ENCODE measurements around the gene GYPA. TPM values are rescaled to one million over a fixed set of nuclear protein-coding genes. Genes with fewer than 3 reads are reported as not detected.
"Not testable (repeated sequence)": the region's sequence is repeated elsewhere in the genome, so short reads cannot be mapped to it uniquely, and the experiment has no call there.

The GYPA gene
- total RNA-seq, 1 donor from 2014 or later, result 5.1 TPM

GRCh38 chr4:144136189-144136588 is 4.3 kb downstream of the GYPA start:
- intact Hi-C loops (cut with DNase I); ATAC-seq; DNase-seq (ENCODE audit: low spot score): not testable (repeated sequence)

GRCh38 chr4:144130167-144130566 is 10.4 kb downstream of the GYPA start:
- ATAC-seq; DNase-seq (ENCODE audit: low spot score); intact Hi-C loops (cut with DNase I): not testable (repeated sequence)

GRCh38 chr4:144129336-144129875 is 11.1 kb downstream of the GYPA start:
- intact Hi-C loops (cut with DNase I); ATAC-seq; DNase-seq (ENCODE audit: low spot score): not testable (repeated sequence)

GRCh38 chr4:144128709-144129320 is 11.7 kb downstream of the GYPA start:
- DNase-seq (ENCODE audit: low spot score); intact Hi-C loops (cut with DNase I); ATAC-seq: not testable (repeated sequence)

- DNase-seq (ENCODE audit: low spot score); ATAC-seq; intact Hi-C loops (cut with DNase I): not testable (repeated sequence)
Observed at GRCh38 chr4:144125109-144125508, 15.4 kb downstream of the GYPA start.

- ATAC-seq; intact Hi-C loops (cut with DNase I); DNase-seq (ENCODE audit: low spot score): not testable (repeated sequence)
Observed at GRCh38 chr4:144123982-144124635, 16.4 kb downstream of the GYPA start.

GRCh38 chr4:144123269-144123668 is 17.2 kb downstream of the GYPA start:
- ATAC-seq; intact Hi-C loops (cut with DNase I); DNase-seq (ENCODE audit: low spot score): not testable (repeated sequence)

GRCh38 chr4:144119752-144120151 is 20.8 kb downstream of the GYPA start:
- intact Hi-C loops (cut with DNase I); DNase-seq (ENCODE audit: low spot score); ATAC-seq: not testable (repeated sequence)

- intact Hi-C loops (cut with DNase I), result no loop called here
- no peak for DNase-seq (ENCODE audit: low spot score)
- ATAC-seq, result no peak
Observed at GRCh38 chr4:144115519-144115918, 25.0 kb downstream of the GYPA start.

GRCh38 chr4:144113546-144113945 is 27.0 kb downstream of the GYPA start:
- intact Hi-C loops (cut with DNase I), result no loop called here
- DNase-seq (ENCODE audit: low spot score) (no peak), ATAC-seq (no peak)

GRCh38 chr4:144104509-144105130 is 35.9 kb downstream of the GYPA start:
- intact Hi-C loops (cut with DNase I), result no loop called here
- ATAC-seq (no peak), DNase-seq (ENCODE audit: low spot score) (no peak)

GRCh38 chr4:144097776-144098175 is 42.7 kb downstream of the GYPA start:
- ATAC-seq; intact Hi-C loops (cut with DNase I); DNase-seq (ENCODE audit: low spot score): not testable (repeated sequence)

GRCh38 chr4:144093995-144094394 is 46.5 kb downstream of the GYPA start:
- ATAC-seq; intact Hi-C loops (cut with DNase I); DNase-seq (ENCODE audit: low spot score): not testable (repeated sequence)

- DNase-seq (ENCODE audit: low spot score); intact Hi-C loops (cut with DNase I); ATAC-seq: not testable (repeated sequence)
Observed at GRCh38 chr4:144091181-144091580, 49.3 kb downstream of the GYPA start.

GRCh38 chr4:144090744-144091143 is 49.8 kb downstream of the GYPA start:
- intact Hi-C loops (cut with DNase I), result no loop called here
- DNase-seq (ENCODE audit: low spot score) (no peak), ATAC-seq (no peak)

- DNase-seq (ENCODE audit: low spot score); ATAC-seq; intact Hi-C loops (cut with DNase I): not testable (repeated sequence)
Observed at GRCh38 chr4:144082053-144082452, 58.5 kb downstream of the GYPA start.

- DNase-seq (ENCODE audit: low spot score); intact Hi-C loops (cut with DNase I); ATAC-seq: not testable (repeated sequence)
Observed at GRCh38 chr4:144080135-144080534, 60.4 kb downstream of the GYPA start.

- intact Hi-C loops (cut with DNase I); DNase-seq (ENCODE audit: low spot score); ATAC-seq: not testable (repeated sequence)
Observed at GRCh38 chr4:144078746-144079145, 61.8 kb downstream of the GYPA start.

GRCh38 chr4:144061556-144061955 is 79.0 kb downstream of the GYPA start:
- ATAC-seq; DNase-seq (ENCODE audit: low spot score); intact Hi-C loops (cut with DNase I): not testable (repeated sequence)

All from sciatic nerve (tissue), 2 donors.